ENCODE data around the gene MAGI1.

The MAGI1 gene

DNA sequence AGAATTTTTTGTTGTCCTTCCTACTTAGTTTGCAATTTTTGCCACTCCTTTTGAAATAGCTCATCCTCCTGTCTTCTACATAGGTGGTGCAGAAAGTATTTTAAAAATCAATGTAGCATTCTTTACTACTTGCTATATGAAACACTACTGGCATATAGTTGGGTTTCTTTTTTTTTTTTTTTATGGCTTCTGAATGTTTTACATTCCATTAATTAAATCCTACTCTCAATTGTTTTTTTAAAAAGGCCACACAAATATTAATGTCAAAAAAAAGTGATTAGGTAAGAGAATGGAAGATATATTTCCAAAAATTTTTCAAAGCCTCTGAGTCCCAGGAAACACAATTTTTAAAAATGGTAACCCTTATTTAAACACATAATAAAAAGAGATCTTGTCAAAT lies 262.6 kb downstream of the MAGI1 start:
- TF ChIP-seq FOXM1 (IDR thresholded peaks at IDR 0.05; ENCODE audit: borderline replicate concordance): no peak
- TF ChIP-seq LEF1 (IDR thresholded peaks at IDR 0.05; ENCODE audit: borderline replicate concordance): no peak
- no peak for TF ChIP-seq ELF4 (IDR thresholded peaks at IDR 0.05)
- TF ChIP-seq ARNT (IDR thresholded peaks at IDR 0.05): no peak
- TF ChIP-seq, protein P1, sequence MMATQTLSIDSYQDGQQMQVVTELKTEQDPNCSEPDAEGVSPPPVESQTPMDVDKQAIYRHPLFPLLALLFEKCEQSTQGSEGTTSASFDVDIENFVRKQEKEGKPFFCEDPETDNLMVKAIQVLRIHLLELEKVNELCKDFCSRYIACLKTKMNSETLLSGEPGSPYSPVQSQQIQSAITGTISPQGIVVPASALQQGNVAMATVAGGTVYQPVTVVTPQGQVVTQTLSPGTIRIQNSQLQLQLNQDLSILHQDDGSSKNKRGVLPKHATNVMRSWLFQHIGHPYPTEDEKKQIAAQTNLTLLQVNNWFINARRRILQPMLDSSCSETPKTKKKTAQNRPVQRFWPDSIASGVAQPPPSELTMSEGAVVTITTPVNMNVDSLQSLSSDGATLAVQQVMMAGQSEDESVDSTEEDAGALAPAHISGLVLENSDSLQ (IDR thresholded peaks at IDR 0.05): no peak
- TF ChIP-seq SUZ12 (IDR thresholded peaks at IDR 0.05): no peak
- TF ChIP-seq BHLHE40 (IDR thresholded peaks at IDR 0.05; ENCODE audit: borderline replicate concordance): no peak
- TF ChIP-seq SP1 (IDR thresholded peaks at IDR 0.05): no peak
- TF ChIP-seq CTBP1 (IDR thresholded peaks at IDR 0.05; ENCODE audit: borderline replicate concordance): no peak
- TF ChIP-seq NFRKB (IDR thresholded peaks at IDR 0.05): no peak
- TF ChIP-seq TARDBP (IDR thresholded peaks at IDR 0.05): no peak
- no peak for TF ChIP-seq ZNF384 (IDR thresholded peaks at IDR 0.05)
- TF ChIP-seq L3MBTL2 (conservative IDR thresholded peaks at IDR 0.05): no peak
- TF ChIP-seq FOXK2 (IDR thresholded peaks at IDR 0.05): no peak
- TF ChIP-seq HDGF (IDR thresholded peaks at IDR 0.05; ENCODE audit: borderline replicate concordance): no peak
- no peak for TF ChIP-seq FOXA1 (IDR thresholded peaks at IDR 0.05)
- ChIA-PET CTCF (no interaction called here), POLR2A (no interaction called here)
- DNase-seq (ENCODE audit: extremely low spot score): no peak

- CTCF ChIA-PET: no interaction called here
- no peak for DNase-seq (ENCODE audit: extremely low spot score)
- POLR2A ChIA-PET: no interaction called here
- no peak for TF ChIP-seq SUZ12 (IDR thresholded peaks at IDR 0.05)
- TF ChIP-seq BHLHE40 (IDR thresholded peaks at IDR 0.05; ENCODE audit: borderline replicate concordance): no peak
- no peak for TF ChIP-seq ELF4 (IDR thresholded peaks at IDR 0.05)
- TF ChIP-seq FOXA1 (IDR thresholded peaks at IDR 0.05): no peak
- TF ChIP-seq FOXK2 (IDR thresholded peaks at IDR 0.05): no peak
- no peak for TF ChIP-seq TARDBP (IDR thresholded peaks at IDR 0.05)
- no peak for TF ChIP-seq NFRKB (IDR thresholded peaks at IDR 0.05)
- TF ChIP-seq, protein P1 (IDR thresholded peaks at IDR 0.05): no peak
- no peak for TF ChIP-seq ZNF384 (IDR thresholded peaks at IDR 0.05)
- no peak for TF ChIP-seq ARNT (IDR thresholded peaks at IDR 0.05)
- no peak for TF ChIP-seq SP1 (IDR thresholded peaks at IDR 0.05)
- no peak for TF ChIP-seq HDGF (IDR thresholded peaks at IDR 0.05; ENCODE audit: borderline replicate concordance)
- no peak for TF ChIP-seq CTBP1 (IDR thresholded peaks at IDR 0.05; ENCODE audit: borderline replicate concordance)
- no peak for TF ChIP-seq FOXM1 (IDR thresholded peaks at IDR 0.05; ENCODE audit: borderline replicate concordance)
- no peak for TF ChIP-seq L3MBTL2 (conservative IDR thresholded peaks at IDR 0.05)
- no peak for TF ChIP-seq LEF1 (IDR thresholded peaks at IDR 0.05; ENCODE audit: borderline replicate concordance)
Measured at GRCh38 chr3:65772758-65773157, 266.0 kb downstream of the MAGI1 start.

DNA sequence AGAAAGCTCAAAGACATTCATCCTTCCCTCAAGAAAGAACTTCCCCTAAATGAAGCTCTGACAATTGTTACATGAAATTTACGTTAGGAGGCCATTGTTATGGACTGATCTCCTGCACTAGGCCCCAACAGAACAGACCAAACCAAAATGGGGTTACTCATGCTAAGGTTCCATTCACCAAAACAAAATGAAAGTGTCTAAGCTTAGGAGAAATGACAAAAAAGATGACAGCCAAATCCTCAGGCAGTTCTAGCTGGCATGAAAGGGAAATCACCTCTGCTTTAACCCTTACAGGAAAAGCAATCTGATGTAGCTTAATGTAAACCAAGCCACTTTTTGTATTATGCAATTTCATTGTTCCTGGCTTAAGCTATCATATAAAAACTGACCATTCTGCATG lies 271.2 kb downstream of the MAGI1 start:
- ChIA-PET CTCF (interaction anchor here (1.0 kb wide), 1 partner anchor 17 kb away, joined by 3 read pairs; no protein-coding TSS in a partner anchor), POLR2A (no interaction called here)
- no peak for DNase-seq (ENCODE audit: extremely low spot score)
- TF ChIP-seq FOXA1 (IDR thresholded peaks at IDR 0.05) (no peak), FOXK2 (IDR thresholded peaks at IDR 0.05) (no peak), ARNT (IDR thresholded peaks at IDR 0.05) (no peak), TARDBP (IDR thresholded peaks at IDR 0.05) (no peak), NFRKB (IDR thresholded peaks at IDR 0.05) (no peak), LEF1 (IDR thresholded peaks at IDR 0.05; ENCODE audit: borderline replicate concordance) (no peak), FOXM1 (IDR thresholded peaks at IDR 0.05; ENCODE audit: borderline replicate concordance) (no peak), SP1 (IDR thresholded peaks at IDR 0.05) (no peak), ELF4 (IDR thresholded peaks at IDR 0.05) (no peak), HDGF (IDR thresholded peaks at IDR 0.05; ENCODE audit: borderline replicate concordance) (no peak)

DNA sequence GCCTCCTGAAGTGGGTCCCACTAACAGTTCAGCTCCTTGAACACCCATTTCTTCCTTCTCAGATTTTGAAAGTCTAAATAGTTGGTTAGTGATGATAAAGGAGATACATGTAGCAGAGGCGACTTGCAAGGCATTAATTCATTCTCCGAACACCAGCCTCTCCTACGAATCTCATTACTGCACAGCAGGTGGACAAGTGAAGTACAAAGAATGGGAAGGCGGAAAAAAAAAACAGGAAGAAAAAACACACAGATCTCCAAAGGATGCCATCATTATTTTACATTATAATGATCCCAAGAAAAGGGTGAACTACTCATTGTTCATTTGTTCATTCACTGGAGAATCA lies 276.5 kb downstream of the MAGI1 start:
- TF ChIP-seq ELF4 (IDR thresholded peaks at IDR 0.05): no peak
- no peak for TF ChIP-seq TARDBP (IDR thresholded peaks at IDR 0.05)
- no peak for TF ChIP-seq FOXK2 (IDR thresholded peaks at IDR 0.05)
- TF ChIP-seq ZNF384 (IDR thresholded peaks at IDR 0.05): no peak
- no peak for TF ChIP-seq NFRKB (IDR thresholded peaks at IDR 0.05)
- TF ChIP-seq SP1 (IDR thresholded peaks at IDR 0.05): no peak
- no peak for TF ChIP-seq ARNT (IDR thresholded peaks at IDR 0.05)
- TF ChIP-seq SUZ12 (IDR thresholded peaks at IDR 0.05): no peak
- no peak for TF ChIP-seq FOXM1 (IDR thresholded peaks at IDR 0.05; ENCODE audit: borderline replicate concordance)
- no peak for TF ChIP-seq HDGF (IDR thresholded peaks at IDR 0.05; ENCODE audit: borderline replicate concordance)
- TF ChIP-seq L3MBTL2 (conservative IDR thresholded peaks at IDR 0.05): no peak
- TF ChIP-seq FOXA1 (IDR thresholded peaks at IDR 0.05): no peak
- TF ChIP-seq, protein P1 (IDR thresholded peaks at IDR 0.05): no peak
- no peak for TF ChIP-seq LEF1 (IDR thresholded peaks at IDR 0.05; ENCODE audit: borderline replicate concordance)
- POLR2A ChIA-PET: no interaction called here
- CTCF ChIA-PET: interaction anchor here (0.8 to 0.9 kb wide), 2 partner anchors 31 to 87 kb away, joined by 3 read pairs; no protein-coding TSS in a partner anchor
- DNase-seq (ENCODE audit: extremely low spot score): no peak

GRCh38 chr3:65761446-65762234 lies 277.1 kb downstream of the MAGI1 start:
- ChIA-PET CTCF (interaction anchor here (0.7 to 0.9 kb wide), 2 partner anchors 11 to 30 kb away, joined by 3 read pairs; no protein-coding TSS in a partner anchor), POLR2A (no interaction called here)
- TF ChIP-seq TARDBP (IDR thresholded peaks at IDR 0.05) (no peak), ARNT (IDR thresholded peaks at IDR 0.05) (no peak), FOXA1 (IDR thresholded peaks at IDR 0.05) (no peak), ELF4 (IDR thresholded peaks at IDR 0.05) (no peak), ZNF384 (IDR thresholded peaks at IDR 0.05) (no peak), FOXK2 (IDR thresholded peaks at IDR 0.05) (no peak), L3MBTL2 (conservative IDR thresholded peaks at IDR 0.05) (no peak), HDGF (IDR thresholded peaks at IDR 0.05; ENCODE audit: borderline replicate concordance) (no peak), SP1 (IDR thresholded peaks at IDR 0.05) (no peak), SUZ12 (IDR thresholded peaks at IDR 0.05) (no peak), LEF1 (IDR thresholded peaks at IDR 0.05; ENCODE audit: borderline replicate concordance) (no peak), CTBP1 (IDR thresholded peaks at IDR 0.05; ENCODE audit: borderline replicate concordance) (no peak), NFRKB (IDR thresholded peaks at IDR 0.05) (no peak), FOXM1 (IDR thresholded peaks at IDR 0.05; ENCODE audit: borderline replicate concordance) (no peak)
- TF ChIP-seq, protein P1 (IDR thresholded peaks at IDR 0.05): no peak
- no peak for DNase-seq (ENCODE audit: extremely low spot score)

All from HEK293T (cell line).